Stimulated activated CD4-positive, alpha-beta T cell treated with anti-CD3 and anti-CD28 coated beads, Interleukin-15, amount 100 ng/mL, for 24 hours (primary cell): ENCODE results near the gene RAMACL.
"Not testable (repeated sequence)": the region's sequence is repeated elsewhere in the genome, so short reads cannot be mapped to it uniquely, and the experiment has no call there.

Experiments used
- DNase-seq: peaks from one replicate; pipeline ENCODE4 v3.0.0-alpha.2; 2020

Gene RAMACL

GRCh38 chr6:166595061-166595780 lies 8.7 kb upstream of the RAMACL start:
- DNase-seq = no peak

- DNase-seq = no peak
Observed at GRCh38 chr6:166592821-166593220, 6.3 kb upstream of the RAMACL start.

- no peak for DNase-seq
Observed at GRCh38 chr6:166591961-166592520, 5.6 kb upstream of the RAMACL start.

- no peak for DNase-seq
Observed at GRCh38 chr6:166591026-166591425, 4.5 kb upstream of the RAMACL start.

GRCh38 chr6:166589786-166590574 lies 3.5 kb upstream of the RAMACL start:
- DNase-seq = no peak

- DNase-seq = no peak
Observed at GRCh38 chr6:166589337-166589731, 2.9 kb upstream of the RAMACL start.

- DNase-seq = no peak
Observed at GRCh38 chr6:166588691-166589336, 2.3 kb upstream of the RAMACL start.

GRCh38 chr6:166587631-166588413 lies 1.3 kb upstream of the RAMACL start:
- no peak for DNase-seq

- DNase-seq = no peak
Observed at GRCh38 chr6:166584853-166585429, 1.5 kb downstream of the RAMACL start.

GRCh38 chr6:166584155-166584554 lies 2.3 kb downstream of the RAMACL start:
- no peak for DNase-seq

- DNase-seq = no peak
Observed at GRCh38 chr6:166583230-166583965, 3.1 kb downstream of the RAMACL start.

GRCh38 chr6:166582258-166582657 lies 4.2 kb downstream of the RAMACL start:
- no peak for DNase-seq

GRCh38 chr6:166581801-166582200 lies 4.7 kb downstream of the RAMACL start:
- not testable (repeated sequence) for DNase-seq

- no peak for DNase-seq
Observed at GRCh38 chr6:166581091-166581511, 5.4 kb downstream of the RAMACL start.

GRCh38 chr6:166580076-166581050 lies 6.1 kb downstream of the RAMACL start:
- no peak for DNase-seq

- no peak for DNase-seq
Observed at GRCh38 chr6:166579237-166579850, 7.1 kb downstream of the RAMACL start.

GRCh38 chr6:166578536-166579236 lies 7.8 kb downstream of the RAMACL start:
- no peak for DNase-seq

- no peak for DNase-seq
Observed at GRCh38 chr6:166575205-166575604, 11.3 kb downstream of the RAMACL start.
